Sciatic nerve (tissue), 2 donors: ENCODE measurements around the gene TFG. TPM values are rescaled to one million over a fixed set of nuclear protein-coding genes. Genes with fewer than 3 reads are reported as not detected.

Experiments
- ATAC-seq: fragments of 200-7000 bp; cut with Tn5 transposase; one replicate; pipeline ENCODE4 v1.9.1; 2020; ENCODE audit warnings: mild to moderate bottlenecking, moderate library complexity
- DNase-seq: peaks from one replicate; pipeline ENCODE4 v3.0.0-alpha.2; 2020; ENCODE audit warnings: low spot score
- intact Hi-C: fragments of 100-400 bp; cut with DNase I; formaldehyde crosslinking; loops from one replicate; pipeline ENCODE4 v1.14.2; 2022
- total RNA-seq: library from RNA; stranded (reverse); fragmentation: NEBNext Ultra II Directional; extraction: Animal tissue kit (Norgen Biotek cat#: 25700); gene quantifications from one replicate; pipeline ENCODE4 v1.2.1, GENCODE V29; 2021
- donor health status: DM: no; HTN: no; CAD: no.
- donor health status: DM: no; HTN: no; CAD: no.

TFG gene
- total RNA-seq, 1 donor from 2014 or later, result 74.6 TPM

- no peak for ATAC-seq
- intact Hi-C loops, result no loop called here
- DNase-seq, result no peak
Observed at GRCh38 chr3:100744671-100745070, 35.4 kb downstream of the TFG start.

GRCh38 chr3:100745617-100746016 is 36.3 kb downstream of the TFG start:
- DNase-seq (no peak), ATAC-seq (no peak)
- intact Hi-C loops, result no loop called here

DNA sequence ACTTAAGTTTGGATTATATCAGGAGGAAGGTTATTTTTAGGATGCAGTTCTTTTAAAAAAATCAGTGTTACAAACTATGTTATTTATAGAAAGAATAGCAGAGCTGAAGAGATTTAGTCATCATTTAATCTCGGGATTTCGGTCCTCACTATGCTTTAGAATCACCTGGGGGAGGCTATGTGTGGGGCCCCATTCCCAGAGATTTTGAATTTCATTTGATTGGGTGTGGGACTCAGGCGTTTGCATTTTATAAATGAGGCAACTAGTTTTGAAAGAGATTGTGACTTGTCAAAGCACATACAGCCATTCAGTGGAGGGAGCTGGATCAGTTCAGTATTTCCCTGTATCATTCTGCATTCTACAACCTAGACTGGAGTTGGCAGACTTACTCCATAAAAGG is 36.8 kb downstream of the TFG start:
- ATAC-seq (no peak), DNase-seq (no peak)
- intact Hi-C loops, result no loop called here

DNA sequence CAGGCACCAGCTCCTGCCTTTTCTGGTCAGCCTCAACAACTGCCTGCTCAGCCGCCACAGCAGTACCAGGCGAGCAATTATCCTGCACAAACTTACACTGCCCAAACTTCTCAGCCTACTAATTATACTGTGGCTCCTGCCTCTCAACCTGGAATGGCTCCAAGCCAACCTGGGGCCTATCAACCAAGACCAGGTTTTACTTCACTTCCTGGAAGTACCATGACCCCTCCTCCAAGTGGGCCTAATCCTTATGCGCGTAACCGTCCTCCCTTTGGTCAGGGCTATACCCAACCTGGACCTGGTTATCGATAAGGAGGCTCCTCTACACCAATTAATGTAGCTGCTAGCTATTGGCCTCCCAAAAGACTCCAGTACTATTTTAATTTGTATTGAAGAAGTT is 38.9 kb downstream of the TFG start:
- no peak for ATAC-seq
- intact Hi-C loops, result no loop called here
- no peak for DNase-seq

- ATAC-seq, result no peak
- intact Hi-C loops, result no loop called here
- DNase-seq, result no peak
Observed at GRCh38 chr3:100748967-100749366, 39.7 kb downstream of the TFG start.

- intact Hi-C loops, result loop anchor here (5.0 kb wide), 1 partner anchor 1638 kb away; no protein-coding TSS in a partner anchor
- DNase-seq, result no peak
Observed at GRCh38 chr3:100753846-100754245, 44.6 kb downstream of the TFG start.

GRCh38 chr3:100754563-100755334 is 45.5 kb downstream of the TFG start:
- DNase-seq (no peak), ATAC-seq (no peak)
- intact Hi-C loops, result loop anchor here (5.0 kb wide), 1 partner anchor 1638 kb away; no protein-coding TSS in a partner anchor

More at GRCh38 chr3:100753846-100754245, 44.6 kb downstream of the TFG start:
- no peak for ATAC-seq

- DNase-seq (peak; percentile 65), ATAC-seq (peak; percentile 73)
- intact Hi-C loops, result no loop called here
Observed at GRCh38 chr3:100756441-100756840, 47.1 kb downstream of the TFG start.

DNA sequence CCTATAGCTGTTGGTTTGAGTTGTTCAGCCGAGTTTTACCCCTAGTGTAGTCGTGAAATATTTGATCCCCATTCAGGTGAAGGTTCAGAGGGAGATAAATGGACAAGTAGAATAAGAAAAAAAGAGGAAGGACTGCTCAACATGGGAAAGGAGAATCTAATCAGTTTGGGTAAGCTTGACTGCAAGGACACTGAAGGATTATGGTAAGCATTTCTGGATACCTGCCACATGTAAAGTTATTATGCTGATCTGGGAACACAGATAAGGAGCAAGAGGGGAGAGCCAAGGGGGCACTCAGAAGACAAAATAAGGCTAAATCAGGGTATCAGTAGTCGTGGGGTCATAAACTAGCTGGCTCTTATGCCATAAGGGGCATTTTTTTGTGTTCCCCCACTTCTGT is 49.9 kb downstream of the TFG start:
- intact Hi-C loops, result no loop called here
- DNase-seq (no peak), ATAC-seq (no peak)

- intact Hi-C loops, result no loop called here
- DNase-seq (no peak), ATAC-seq (no peak)
Observed at GRCh38 chr3:100759950-100760349, 50.7 kb downstream of the TFG start.

- ATAC-seq (peak; percentile 27), DNase-seq (no peak)
- intact Hi-C loops, result no loop called here
Observed at GRCh38 chr3:100760377-100760776, 51.1 kb downstream of the TFG start.

DNA sequence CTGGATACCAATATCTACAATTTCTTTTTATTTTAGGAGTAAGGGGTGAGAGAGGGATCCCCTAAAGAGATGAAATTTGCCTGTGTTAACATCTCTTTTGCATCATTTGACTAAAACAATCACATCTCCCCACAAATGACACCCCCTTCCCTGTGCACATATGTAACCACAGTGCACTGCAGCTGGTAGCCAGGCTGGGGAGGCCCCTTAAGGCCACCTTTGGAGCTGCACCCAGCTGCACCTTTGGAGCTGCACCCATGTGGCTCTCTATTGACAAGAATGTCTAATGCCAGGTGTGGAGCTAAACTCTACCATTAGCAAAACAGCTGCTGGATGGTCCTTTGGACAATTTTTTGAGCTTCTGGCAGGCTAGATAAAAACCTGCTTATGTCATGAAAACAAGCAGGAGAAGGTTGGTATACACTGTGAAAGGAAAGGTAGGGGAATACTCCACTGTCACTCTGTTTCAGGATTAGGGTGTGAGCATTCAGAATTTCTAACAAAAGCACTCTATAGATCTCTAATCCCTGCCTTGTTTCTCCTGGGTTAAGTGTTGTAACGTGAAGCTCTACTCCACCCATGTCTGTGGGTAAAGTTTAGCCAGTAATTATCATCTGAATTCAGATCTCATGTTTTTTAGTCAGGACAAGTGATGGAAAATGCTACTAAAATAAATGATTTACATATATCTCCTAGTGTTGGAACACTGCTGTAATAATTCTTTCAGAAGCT is 52.1 kb downstream of the TFG start:
- ATAC-seq (no peak), DNase-seq (no peak)
- intact Hi-C loops, result no loop called here

- DNase-seq (no peak), ATAC-seq (no peak)
- intact Hi-C loops, result no loop called here
Observed at GRCh38 chr3:100761951-100762350, 52.7 kb downstream of the TFG start.

DNA sequence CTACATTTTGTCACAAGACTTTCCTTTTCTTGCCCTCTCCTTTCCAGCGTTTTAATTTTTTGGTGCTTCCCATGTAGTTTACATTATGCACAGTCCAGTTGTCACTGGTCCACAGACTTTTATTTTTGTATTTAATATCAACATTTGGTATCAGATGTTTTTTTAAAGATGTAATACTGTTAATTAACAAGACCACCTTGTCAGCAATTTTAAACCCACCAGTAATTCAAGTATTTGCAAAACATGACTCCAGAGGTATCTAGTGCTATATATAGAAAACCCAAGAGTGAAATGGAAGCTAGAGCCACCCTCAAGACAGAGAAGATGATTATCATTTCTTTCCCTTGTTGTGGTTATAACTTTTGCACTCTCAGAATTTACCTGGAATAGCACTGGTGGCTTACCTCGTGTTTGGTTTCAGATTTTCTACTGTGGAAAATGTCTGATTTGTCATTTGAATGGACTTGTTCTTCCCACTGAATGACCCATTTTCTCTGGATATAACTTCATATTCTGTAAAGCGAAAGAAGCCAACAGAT is 56.2 kb downstream of the TFG start:
- DNase-seq (no peak), ATAC-seq (no peak)
- intact Hi-C loops, result no loop called here

DNA sequence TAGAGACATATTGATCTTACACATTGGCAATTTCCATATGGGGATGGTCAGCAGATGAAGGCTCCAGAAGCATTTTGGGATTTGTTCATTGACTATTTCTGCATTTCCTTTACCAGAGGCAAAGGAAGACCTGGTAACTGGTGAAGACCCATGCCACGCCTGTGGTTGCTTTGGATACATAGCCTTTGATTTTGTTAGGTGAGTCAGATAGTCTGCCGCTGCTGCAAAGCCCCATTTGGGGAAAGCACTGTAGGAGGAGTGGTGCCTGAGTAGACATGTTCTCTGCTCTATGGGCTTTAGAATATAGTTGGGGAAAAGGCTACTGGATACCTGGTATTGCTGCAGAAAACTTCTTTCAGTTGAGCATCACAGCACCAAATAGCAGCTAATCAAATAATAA is 56.8 kb downstream of the TFG start:
- intact Hi-C loops, result no loop called here
- DNase-seq (no peak), ATAC-seq (no peak)

GRCh38 chr3:100769693-100770092 is 60.4 kb downstream of the TFG start:
- DNase-seq, result no peak
- intact Hi-C loops, result no loop called here
- no peak for ATAC-seq

GRCh38 chr3:100775226-100775625 is 65.9 kb downstream of the TFG start:
- intact Hi-C loops, result no loop called here
- ATAC-seq (no peak), DNase-seq (no peak)

GRCh38 chr3:100775669-100776068 is 66.4 kb downstream of the TFG start:
- intact Hi-C loops, result no loop called here
- DNase-seq, result no peak
- ATAC-seq, result no peak

DNA sequence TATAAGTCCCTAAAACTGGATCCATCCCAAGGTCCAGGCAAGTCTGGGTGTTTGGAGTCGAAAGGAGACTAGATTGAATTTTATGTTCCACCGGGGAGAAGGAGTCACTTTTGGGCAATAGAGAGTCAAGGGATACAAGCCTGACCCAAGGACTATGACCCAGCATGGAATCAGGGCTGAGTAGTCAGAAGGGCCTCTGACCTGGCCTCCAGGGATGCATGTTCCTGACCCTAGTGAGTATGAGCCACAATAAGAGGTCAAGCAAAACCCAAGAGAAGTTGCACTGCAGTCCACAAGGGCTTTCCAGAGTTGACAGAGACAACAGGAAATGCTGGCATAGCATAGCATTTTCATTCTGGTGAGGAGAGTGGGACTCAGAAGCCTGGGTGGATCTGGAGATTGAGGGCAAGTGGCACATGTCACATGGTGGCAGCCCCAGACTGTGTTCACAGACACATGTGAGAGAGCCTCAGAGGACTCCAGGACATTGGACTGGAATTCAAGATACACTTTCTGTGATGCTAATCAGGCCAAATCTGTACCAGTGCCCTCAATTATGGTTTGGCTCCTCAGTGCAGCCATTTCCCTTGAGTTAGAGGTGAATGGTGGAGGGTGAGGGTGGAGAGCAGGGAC is 66.9 kb downstream of the TFG start:
- intact Hi-C loops, result no loop called here
- DNase-seq (no peak), ATAC-seq (peak; percentile 15)

DNA sequence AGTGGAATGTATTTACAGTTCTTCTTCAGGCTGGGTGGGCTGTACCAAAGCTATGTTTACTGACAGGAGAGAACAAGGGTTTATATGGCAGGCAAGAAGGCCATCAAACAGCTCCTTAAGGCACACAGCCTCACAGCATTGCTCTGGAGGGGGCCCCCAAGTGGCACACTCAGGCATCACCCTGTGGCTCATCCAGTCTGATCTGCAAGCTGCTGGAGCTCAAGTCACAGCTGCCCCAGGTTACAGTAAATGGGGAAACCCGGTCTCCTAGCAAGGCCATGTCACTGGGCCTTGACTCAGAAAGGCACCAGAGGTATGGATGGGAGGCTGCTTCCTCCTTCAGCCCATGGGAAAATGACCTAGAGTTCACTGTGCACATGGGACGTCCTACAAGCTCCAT is 67.5 kb downstream of the TFG start:
- ATAC-seq (no peak), DNase-seq (no peak)
- intact Hi-C loops, result no loop called here
